Measurements from ENCODE around the gene GANC.
"Not testable (repeated sequence)": the region's sequence is repeated elsewhere in the genome, so short reads cannot be mapped to it uniquely, and the experiment has no call there.

GRCh38 chr15:42228981-42229380 lies 44.0 kb upstream of the GANC start:
- TF ChIP-seq CTCF, POLR2A (IDR thresholded peaks at IDR 0.05): not testable (repeated sequence)

Measured in body of pancreas (tissue), 4 donors.